Mucosa of stomach (tissue), 1 donor: Measurements from ENCODE around the gene AVPR2.

Experiments
- H3K27me3 ChIP-seq: one replicate; pipeline ENCODE4 v1.7.0; 2013; ENCODE audit warnings: mild to moderate bottlenecking, low read length; ENCODE audit not compliant: control insufficient read depth, insufficient read depth
- H3K36me3 ChIP-seq: one replicate; pipeline ENCODE4 v1.7.0; 2013; ENCODE audit warnings: low read length; ENCODE audit not compliant: control insufficient read depth, insufficient read depth
- H3K4me1 ChIP-seq: one replicate; pipeline ENCODE4 v1.7.0; 2013; ENCODE audit warnings: mild to moderate bottlenecking, low read length; ENCODE audit not compliant: control insufficient read depth, insufficient read depth
- H3K4me3 ChIP-seq: one replicate; pipeline ENCODE4 v1.7.0; 2013; ENCODE audit warnings: low read length
- H3K9ac ChIP-seq: one replicate; pipeline ENCODE4 v1.7.0; 2013; ENCODE audit warnings: mild to moderate bottlenecking, low read length, moderate library complexity
- H3K9me3 ChIP-seq: one replicate; pipeline ENCODE4 v1.7.0; 2013; ENCODE audit warnings: mild to moderate bottlenecking, low read length, moderate library complexity; ENCODE audit not compliant: control insufficient read depth
- donor health status: Pancreatic carcinoma.

The AVPR2 gene

GRCh38 chrX:153874085-153874365 lies 30.4 kb upstream of the AVPR2 start:
- H3K4me1 ChIP-seq: no peaks in the 10 kb centered on the region
- H3K4me3 ChIP-seq: no peak overlapping the region
- no peaks in the 10 kb centered on the region for H3K9me3 ChIP-seq
- H3K36me3 ChIP-seq: no peaks in the 10 kb centered on the region
- H3K27me3 ChIP-seq: peaks cover 7% of the 10 kb centered on the region
- no peak overlapping the region for H3K9ac ChIP-seq

DNA sequence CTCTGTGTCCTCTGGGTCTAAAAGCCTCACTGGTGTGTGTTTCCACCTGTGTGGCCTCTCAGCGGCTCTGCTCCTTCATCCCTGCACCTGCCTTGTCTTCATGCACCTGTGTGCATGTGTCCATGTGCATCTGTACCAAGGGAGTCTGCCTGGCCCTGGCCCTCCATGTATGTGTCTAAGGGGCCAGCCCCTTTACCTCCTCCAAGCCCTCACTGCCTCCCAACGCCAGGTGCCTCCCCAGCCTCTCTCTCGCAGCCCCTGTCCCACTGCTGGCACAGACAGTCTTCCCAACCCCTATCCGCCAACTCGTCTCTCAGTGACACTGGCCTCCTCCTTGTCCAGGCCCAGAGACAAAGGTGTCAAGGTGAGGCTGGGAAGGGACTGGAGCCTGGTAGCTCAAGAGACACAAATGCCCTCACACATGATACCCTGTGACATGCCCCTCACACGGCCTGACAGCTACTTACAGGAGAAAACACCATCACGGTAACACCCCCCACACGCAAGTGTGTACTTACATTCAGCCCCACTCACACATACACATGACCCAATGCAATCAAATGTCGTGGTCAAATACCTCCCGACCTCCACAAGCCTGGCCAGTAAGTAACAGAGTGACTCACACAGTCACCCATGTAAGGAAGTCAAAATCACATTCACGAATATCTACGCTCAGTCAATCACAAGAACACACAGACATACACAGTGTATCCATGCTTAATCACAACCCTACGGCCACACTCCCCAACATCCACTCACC lies 29.9 kb upstream of the AVPR2 start:
- Histone ChIP-seq H3K9ac (no peak overlapping the region), H3K4me3 (no peak overlapping the region), H3K27me3 (peaks cover 10% of the 10 kb centered on the region), H3K9me3 (no peaks in the 10 kb centered on the region), H3K36me3 (no peaks in the 10 kb centered on the region), H3K4me1 (no peaks in the 10 kb centered on the region)

DNA sequence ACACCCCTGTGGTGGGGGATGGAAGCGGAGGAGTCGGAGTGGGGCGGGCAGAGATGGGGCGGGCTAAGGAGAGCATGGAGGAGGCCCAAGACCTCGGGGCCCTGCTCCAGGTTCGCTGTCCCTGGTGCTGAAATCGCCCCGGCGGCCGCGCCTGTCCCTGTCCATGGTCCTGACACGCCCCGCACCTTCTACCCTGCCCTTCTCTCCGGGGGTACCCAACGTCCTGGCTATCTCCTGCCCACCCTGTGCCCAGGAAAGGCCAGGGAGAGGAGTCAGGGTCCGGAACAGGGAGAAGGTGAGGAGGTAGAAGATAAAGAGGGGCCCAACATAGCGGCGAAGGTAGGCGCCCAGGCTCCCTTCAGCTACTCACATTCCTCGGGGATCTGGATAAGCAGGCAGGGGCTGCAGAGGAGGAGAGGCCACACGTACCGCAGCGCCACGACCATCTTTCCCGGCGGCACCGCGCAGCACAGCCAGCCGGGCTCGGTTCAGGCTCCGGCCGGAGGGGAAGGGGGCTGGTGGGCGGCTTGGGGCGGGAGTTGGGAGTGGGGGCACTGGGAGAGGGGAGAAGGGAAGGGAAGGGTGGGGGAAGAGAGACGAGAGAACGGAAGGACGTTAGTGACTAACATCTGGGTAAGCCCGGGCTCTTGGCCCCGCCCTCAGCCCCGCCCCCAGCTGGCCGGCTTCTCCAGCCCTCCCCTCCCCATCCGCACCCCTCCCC lies 28.9 kb upstream of the AVPR2 start:
- Histone ChIP-seq H3K27me3 (peaks cover 10% of the 10 kb centered on the region), H3K36me3 (no peaks in the 10 kb centered on the region), H3K9ac (no peak overlapping the region), H3K4me1 (no peaks in the 10 kb centered on the region), H3K4me3 (no peak overlapping the region), H3K9me3 (no peaks in the 10 kb centered on the region)

GRCh38 chrX:153876112-153876491 lies 28.4 kb upstream of the AVPR2 start:
- H3K9ac ChIP-seq: no peak overlapping the region
- no peaks in the 10 kb centered on the region for H3K36me3 ChIP-seq
- H3K4me1 ChIP-seq: no peaks in the 10 kb centered on the region
- no peak overlapping the region for H3K4me3 ChIP-seq
- peaks cover 15% of the 10 kb centered on the region for H3K27me3 ChIP-seq
- H3K9me3 ChIP-seq: no peaks in the 10 kb centered on the region

DNA sequence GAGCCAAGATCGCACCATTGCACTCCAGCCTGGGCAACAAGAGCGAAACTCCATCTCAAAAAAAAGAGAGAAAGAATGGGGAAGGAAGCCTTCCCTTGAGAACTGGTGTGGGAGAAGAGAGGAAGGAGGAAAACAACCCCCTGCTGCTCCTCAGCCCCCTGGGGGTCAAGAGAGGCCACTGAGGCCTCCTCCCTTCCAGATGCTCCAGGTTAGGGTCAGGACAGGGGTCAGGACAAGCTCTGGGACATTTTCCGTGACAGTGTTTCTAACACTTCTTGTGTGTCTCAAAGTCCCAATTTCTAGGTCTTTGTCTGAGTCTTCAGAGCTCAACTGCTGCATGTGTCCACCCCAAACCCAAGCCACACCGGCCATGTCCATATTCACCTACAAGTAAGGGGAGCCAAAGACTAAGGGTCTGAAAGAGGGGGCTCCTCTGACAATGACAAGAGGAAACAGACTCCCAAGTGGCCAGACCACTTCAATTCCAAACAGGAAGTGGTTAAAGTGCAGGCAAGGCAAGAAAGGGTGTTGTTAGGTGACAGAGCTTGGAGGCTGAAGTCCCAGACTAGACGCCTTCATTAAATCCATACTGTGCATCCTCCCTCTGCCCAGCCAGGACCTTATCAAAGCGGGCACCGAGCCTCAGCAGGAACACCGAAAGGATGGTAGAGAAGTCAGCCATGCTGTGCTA lies 26.8 kb upstream of the AVPR2 start:
- H3K9ac ChIP-seq: no peak overlapping the region
- H3K36me3 ChIP-seq: no peaks in the 10 kb centered on the region
- H3K4me3 ChIP-seq: no peak overlapping the region
- no peaks in the 10 kb centered on the region for H3K4me1 ChIP-seq
- no peaks in the 10 kb centered on the region for H3K9me3 ChIP-seq
- peaks cover 18% of the 10 kb centered on the region for H3K27me3 ChIP-seq

DNA sequence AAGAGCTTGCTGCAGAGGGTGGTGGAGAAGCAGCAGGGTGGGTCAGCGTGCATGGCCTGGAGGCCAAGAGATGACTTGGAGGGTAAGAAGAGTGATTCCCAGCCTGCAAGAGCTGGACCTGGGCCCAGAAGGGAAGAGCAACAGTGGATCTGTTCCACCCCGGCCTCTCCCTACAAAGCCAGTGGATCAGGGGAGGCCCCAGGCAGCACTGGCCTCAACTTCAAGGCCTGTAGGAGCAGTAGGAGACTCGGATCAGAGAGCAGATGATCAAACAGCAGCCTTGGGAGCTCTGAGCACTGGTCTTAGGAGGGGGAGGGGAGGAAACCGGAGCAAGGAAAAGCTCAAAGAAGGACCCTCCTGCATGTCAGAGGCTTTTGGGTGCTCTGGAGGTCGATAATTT lies 26.1 kb upstream of the AVPR2 start:
- Histone ChIP-seq H3K27me3 (peaks cover 23% of the 10 kb centered on the region), H3K4me3 (no peak overlapping the region), H3K9me3 (no peaks in the 10 kb centered on the region), H3K4me1 (no peaks in the 10 kb centered on the region), H3K9ac (no peak overlapping the region), H3K36me3 (no peaks in the 10 kb centered on the region)

GRCh38 chrX:153878969-153879653 lies 25.4 kb upstream of the AVPR2 start:
- Histone ChIP-seq H3K9ac (no peak overlapping the region), H3K27me3 (peaks cover 30% of the 10 kb centered on the region), H3K9me3 (no peaks in the 10 kb centered on the region), H3K4me3 (no peak overlapping the region), H3K36me3 (no peaks in the 10 kb centered on the region), H3K4me1 (no peaks in the 10 kb centered on the region)

- Histone ChIP-seq H3K4me1 (peaks cover 2% of the 10 kb centered on the region), H3K36me3 (no peaks in the 10 kb centered on the region), H3K9me3 (no peaks in the 10 kb centered on the region), H3K9ac (no peak overlapping the region), H3K27me3 (peaks cover 37% of the 10 kb centered on the region), H3K4me3 (no peak overlapping the region)
Measured at GRCh38 chrX:153879741-153880439, 24.6 kb upstream of the AVPR2 start.

- Histone ChIP-seq H3K4me3 (no peak overlapping the region), H3K9ac (no peak overlapping the region), H3K9me3 (no peaks in the 10 kb centered on the region), H3K4me1 (peaks cover 6% of the 10 kb centered on the region), H3K36me3 (no peaks in the 10 kb centered on the region), H3K27me3 (peaks cover 43% of the 10 kb centered on the region)
Measured at GRCh38 chrX:153880440-153880815, 24.0 kb upstream of the AVPR2 start.

DNA sequence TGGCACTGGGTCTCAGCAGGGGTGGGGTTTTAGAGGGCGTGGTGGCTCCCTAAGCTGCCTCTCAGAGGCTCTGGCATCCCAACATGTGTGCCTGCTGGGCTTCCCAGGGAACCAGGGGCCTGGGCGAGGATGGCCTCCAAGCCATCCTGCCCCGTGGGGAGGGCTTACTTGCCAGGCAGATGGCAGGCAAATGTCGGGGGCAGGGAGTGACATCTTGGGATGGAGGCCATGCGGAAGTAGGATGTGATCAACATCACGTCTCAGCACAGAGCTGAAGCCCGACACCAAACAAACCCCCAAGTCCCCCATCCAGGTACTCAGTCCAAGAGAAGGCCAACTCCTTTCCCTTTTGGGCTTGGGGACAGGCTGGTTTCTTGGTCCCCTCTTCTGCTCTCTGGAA lies 23.2 kb upstream of the AVPR2 start:
- Histone ChIP-seq H3K9ac (no peak overlapping the region), H3K4me1 (peaks cover 6% of the 10 kb centered on the region), H3K27me3 (peaks cover 43% of the 10 kb centered on the region), H3K9me3 (no peaks in the 10 kb centered on the region), H3K4me3 (no peak overlapping the region), H3K36me3 (no peaks in the 10 kb centered on the region)

DNA sequence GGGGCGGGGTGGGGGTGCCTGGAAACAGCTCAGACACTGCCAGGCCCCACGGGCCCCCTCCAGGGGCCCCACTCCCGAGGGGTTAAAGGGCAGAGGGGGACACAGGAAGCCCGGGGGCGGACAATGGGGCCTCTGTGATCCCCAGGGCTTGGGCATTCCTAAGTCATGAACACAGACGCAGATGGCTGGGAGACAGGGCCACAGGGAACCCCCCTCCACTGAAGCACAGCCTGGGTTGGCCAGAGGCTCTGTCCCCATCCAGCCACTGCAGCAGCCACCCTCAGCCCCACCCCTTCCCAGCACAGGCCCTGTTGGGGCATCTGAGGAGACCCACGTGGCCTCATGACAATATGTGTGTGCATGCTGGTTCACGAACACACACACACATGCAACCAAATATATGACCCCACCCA lies 22.4 kb upstream of the AVPR2 start:
- Histone ChIP-seq H3K36me3 (no peaks in the 10 kb centered on the region), H3K9me3 (no peaks in the 10 kb centered on the region), H3K4me1 (peaks cover 6% of the 10 kb centered on the region), H3K9ac (no peak overlapping the region), H3K4me3 (no peak overlapping the region), H3K27me3 (peaks cover 51% of the 10 kb centered on the region)
